Retina (tissue), 1 donor: Measurements from ENCODE around the gene COL23A1.
"Not testable (repeated sequence)": the region's sequence is repeated elsewhere in the genome, so short reads cannot be mapped to it uniquely, and the experiment has no call there.

Experiments
- DNase-seq: peaks from one replicate; pipeline ENCODE4 v3.0.0-alpha.2; 2016

The COL23A1 gene

DNA sequence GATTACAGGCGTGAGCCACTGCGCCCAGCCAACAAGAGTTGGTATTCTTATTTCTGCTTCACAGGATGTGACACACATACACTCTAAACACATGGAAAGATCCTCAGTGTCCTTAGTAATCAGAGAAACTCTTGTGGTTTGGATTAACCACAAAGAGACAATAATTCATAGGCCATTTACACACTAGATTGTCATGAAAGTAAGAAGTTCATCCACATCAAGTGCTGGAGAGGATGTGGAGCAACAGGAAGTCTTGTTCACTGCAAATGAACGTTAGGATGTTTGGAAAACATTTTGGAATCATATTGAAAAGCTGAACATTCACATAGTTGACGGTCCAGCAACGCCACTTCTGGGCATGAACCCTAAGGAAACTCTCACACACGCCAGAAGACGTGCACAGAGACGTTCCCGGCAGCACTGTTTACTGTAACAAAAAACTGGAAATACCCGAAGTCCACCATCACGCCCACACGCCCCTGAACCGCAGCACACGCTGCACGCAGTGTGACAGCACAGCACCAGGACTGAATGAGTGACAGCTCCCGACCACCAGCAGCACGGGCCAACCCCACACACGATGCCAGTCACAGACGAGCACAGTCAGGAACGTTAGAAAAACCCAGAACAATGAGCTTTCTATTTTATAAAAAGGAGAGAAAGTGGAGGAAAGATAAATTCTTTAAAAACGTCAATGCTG is 87.6 kb downstream of the COL23A1 start:
- DNase-seq, result no peak

DNA sequence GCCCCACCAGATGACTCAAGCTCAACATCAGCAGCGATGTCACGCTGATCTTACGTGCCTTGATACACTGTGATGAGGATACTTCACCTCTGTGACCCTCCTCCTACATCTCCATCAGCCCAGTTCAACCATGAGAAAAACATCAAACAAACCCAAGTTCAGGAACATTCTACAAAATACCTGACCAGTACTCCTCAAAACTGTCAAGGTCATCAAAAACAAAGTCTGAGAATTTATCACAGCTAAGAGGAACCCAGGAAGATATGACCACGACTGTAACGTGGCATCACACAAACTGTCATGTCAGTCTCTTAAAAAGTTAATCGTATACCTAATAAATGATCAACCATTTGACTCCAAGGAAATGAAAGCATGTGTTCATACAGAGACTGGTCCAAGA is 90.8 kb downstream of the COL23A1 start:
- no peak for DNase-seq

DNA sequence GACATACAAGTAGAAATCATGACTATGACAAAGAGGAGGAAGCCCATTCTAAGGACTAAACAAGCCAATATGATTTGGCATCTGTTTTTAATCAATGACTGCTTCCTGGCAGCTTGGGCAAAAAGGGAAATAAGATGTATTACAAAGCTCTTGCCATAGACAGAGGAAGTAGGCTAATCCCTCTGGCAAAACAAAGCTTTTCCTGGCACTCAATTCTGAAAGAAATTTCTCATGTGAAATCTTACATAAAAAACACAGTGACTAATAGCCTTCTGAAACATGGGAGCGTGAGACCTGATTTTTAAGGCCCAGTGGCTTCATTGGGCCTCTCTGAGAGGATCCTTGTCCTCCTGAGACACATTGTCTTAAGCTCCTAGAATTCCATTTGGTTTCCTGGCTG is 93.6 kb downstream of the COL23A1 start:
- DNase-seq, result no peak

DNA sequence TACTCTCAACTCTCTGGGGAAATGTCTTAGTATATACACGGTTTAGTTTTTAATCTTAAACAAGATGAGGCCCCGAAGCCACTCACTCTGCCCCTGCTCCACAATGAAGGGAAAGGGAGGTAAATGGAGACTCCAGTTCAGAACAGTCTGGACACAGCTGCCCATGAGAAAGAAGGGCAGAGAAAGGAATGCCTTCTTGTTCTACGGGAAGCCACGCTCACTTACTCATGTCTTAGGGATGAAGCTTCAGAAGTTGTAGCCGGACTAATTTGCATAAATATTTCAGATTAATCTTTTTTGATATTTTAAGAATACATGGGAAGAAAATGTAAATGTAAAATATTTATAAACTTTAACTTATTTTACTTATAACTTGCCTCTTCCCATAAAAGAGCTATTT is 94.0 kb downstream of the COL23A1 start:
- no peak for DNase-seq

DNA sequence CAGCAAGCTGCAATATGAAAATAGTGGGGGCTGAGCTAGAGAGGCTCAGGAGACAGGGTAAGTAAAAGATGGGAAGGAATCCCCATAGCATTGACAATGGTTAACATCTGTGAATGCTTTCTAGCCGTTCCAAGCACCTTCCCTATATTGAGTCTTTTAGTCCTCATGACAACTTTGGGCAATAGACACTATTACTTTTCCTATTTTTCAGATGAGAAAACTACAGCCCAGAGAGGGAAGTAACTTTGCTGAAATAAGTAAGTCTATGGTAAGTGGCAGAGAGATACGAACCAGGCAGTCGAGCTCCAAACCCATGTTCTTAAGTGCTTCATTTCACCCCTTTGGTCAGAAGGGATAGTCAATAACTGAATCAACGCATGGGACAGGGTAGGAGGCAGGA is 94.5 kb downstream of the COL23A1 start:
- DNase-seq, result no peak

DNA sequence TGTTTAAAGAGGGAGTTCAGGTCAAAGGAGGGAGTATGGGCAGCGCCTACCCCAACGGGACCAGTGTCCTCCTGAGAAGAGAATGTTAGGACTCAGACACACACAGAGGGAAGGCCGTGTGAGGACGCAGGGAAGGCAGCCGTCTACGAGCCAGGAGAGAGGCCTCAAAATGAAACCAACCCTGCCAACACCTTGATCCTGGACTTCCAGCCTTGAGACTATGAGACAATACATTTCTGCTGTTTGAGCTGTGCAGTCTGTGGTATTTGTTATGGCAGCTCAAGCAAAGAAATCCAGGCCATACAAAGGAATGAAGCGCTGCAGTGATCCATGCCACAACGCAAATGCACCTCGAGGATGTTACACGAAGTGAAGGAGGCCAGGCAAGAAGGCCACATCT is 97.9 kb downstream of the COL23A1 start:
- no peak for DNase-seq

DNA sequence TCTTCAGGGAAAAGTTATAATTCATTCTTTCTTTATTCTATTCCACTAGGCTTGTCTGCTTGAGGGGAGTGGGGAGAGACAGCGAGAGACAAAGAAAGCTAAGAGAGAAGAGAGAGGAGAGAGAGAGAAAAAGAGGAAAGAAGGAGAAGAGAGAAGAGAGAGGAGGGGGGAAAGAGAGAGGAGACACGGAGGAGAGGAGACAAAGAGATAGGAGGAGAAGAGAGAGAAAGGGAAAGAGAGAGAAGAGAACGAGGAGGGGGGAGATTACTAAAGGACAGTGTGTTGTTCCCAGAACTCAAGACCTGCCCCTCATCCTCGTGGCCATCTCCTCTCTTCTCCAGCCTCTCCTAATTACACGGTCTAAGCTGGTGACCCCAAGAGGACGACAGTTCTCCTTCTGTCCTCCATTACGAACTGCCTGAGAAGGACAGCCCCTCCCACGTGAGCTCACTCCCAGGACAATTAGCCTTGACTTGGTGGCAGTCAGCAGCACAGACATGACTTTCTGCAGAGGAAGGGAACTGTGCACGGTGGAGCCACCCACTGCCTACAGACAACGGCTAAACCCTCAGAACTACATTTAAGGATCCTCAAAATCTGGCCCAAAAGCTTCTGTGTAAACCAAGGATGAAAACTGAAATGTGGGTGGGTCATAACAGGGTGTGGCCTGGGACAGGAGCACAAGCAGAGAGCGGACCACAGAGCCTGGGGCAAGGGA is 99.1 kb downstream of the COL23A1 start:
- DNase-seq, result no peak

DNA sequence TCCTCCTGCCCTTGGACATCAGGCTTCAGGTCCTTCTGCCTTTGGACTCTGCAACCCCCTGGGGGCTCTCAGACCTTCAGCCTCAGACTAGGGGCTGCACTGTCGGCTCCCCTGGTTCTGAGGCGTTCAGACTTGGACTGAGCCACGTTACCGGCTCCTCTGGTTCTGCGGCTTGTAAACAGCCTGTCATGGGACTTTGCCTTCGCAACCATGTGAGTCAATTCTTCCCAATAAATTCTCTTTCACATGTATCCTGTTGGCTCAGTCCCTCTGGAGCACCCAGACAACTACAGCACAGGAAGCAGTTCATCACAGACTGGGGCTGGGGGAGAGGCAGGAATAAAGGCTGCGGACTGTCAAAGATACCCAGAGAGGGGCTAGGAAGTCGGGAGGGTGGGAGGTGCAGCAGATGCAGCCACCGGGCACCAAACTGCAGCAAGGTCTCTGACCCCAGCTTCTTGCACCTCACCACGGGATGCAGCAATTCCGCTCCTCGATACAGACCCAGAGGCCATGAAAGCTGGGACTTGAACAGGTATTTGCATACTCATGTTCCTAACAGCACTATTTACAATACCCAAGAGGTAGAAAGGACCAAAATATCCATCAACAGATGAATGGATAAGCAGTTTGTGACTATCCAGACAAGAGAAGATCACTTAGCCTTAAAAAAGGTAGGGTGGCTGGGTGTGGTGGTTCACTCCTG is 100.8 kb downstream of the COL23A1 start:
- no peak for DNase-seq

DNA sequence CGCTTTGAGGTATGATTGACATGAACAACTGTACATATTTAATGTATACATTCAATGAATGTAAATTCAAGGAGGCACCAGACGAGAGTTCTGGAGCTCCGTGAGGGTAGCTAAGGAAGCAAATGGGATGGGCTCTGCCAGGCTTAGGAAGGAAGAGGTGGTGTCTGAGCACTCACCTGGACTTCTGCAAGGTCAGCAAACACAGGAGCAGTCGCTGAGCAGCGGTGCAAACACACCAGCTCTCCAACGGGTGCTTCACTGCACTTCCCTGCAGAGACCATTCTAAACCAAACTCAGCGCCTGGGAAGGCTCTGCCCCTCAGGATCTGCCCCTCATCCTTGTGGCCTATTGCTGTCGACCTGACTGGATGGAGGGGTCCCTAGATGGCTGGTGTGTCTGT is 101.5 kb downstream of the COL23A1 start:
- DNase-seq, result peak; percentile 40

DNA sequence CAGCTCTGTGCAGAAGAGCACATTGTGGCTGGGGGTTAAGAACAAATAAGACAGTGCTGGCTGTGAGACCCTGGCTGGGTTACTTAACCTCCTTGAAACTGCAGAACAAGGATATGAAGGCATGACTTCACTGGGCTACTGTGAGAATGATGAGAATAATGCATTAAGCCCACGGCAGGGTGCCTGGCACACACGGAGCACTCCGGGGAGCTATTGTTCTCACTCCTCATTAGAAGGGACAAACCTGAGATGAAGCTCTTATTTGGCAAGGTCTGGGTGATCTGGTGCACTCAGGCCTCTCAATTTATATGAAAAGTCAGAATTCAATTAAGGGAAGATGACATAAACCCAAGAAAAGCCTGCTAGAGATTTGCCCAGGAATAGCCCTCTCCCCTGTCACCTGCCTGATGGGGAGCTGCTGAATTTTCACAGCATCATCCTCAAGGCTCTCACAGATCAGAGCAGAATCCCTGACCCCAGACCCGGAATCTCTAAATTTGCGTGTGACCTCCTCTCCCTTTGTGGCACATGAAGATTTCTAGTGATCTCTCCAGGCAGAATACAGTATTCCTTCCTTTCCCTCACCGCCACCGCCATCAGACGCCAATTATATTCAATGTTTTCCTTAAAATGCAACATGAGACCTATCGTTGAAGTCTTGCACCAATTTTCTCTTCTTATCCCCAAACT is 102.1 kb downstream of the COL23A1 start:
- DNase-seq, result peak; percentile 74

DNA sequence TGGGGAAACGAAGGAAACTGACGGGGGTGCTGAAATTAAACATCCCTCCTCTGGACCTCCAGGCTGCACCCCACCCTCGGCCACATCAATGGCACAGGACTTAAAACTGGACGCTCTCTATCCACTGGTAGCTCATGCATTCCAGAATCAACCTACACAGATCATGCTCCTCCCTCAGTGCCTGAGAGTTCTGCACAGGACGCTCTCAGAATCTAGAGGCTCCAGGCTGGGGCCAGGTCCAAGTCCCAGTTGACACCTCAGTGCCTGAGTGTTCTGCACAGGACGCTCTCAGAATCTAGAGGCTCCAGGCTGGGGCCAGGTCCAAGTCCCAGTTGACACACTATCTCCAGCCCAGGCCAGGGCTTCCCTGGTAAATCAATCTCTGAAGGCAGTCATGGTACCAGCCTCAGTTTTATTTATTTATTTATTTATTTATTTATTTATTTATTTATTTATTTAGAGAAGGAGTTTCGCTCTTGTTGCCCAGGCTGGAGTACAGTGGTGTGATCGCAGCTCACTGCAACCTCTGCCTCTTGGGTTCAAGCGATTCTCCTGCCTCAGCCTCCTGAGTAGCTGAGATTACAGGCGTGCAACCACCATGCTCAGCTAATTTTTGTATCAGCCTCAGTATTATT is 103.2 kb downstream of the COL23A1 start:
- DNase-seq, result not testable (repeated sequence)

DNA sequence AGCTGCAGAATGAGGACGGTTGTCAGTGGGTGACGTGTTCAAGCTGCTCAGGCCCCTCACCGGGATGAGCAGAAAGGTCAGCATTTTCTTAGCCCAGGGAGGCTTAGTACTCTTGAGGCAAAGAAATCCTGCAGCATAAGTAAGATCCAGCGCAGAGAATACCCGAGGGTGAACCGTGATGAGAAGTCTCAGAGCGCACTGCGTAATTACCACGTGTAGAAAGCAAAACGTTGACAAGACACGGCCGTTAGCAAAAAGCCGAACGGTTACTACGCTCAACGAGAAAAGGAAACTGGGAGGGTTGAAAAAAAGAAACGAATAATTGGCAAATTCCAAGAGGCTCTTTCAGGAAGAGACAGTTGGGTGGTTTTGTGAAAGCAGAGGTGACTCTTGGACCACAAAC is 104.0 kb downstream of the COL23A1 start:
- no peak for DNase-seq

DNA sequence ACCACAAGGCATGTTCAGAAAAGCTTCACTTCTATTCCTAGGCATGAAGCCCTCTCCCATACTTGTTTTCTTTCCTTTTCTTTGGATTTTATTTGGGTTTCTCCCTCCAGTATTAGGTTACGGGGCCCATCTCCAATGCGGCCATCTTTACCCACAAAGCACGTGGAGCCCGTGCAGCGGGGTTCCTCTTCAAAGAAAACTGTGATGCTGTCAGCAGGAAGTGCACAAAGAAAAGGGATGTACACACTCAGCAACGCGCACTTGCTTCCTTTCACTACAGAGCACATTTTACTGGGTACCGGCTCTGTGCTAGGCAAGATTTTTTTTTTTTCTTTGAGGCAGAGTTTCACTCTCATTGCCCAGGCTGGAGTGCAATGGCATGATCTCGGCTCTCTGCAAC is 106.6 kb downstream of the COL23A1 start:
- DNase-seq, result no peak

DNA sequence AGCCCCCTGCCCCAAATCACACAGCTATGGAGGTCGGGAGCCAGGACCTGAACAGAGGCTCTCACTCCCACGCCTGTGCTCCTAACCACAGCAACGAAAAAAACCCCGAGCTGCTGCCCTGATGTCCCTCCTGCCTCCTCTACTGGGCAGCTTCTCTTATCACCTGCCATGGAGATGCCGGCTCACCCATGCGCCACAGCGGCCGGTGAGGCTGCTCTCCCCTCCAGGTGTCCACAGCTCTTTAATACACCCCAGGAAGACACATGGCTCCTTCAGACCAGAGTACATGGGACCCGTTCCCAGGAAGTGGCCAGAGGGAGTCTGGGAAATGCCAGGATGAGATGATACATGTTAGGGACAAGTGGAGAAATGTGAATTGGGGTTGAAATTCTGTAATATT is 110.9 kb downstream of the COL23A1 start:
- no peak for DNase-seq

DNA sequence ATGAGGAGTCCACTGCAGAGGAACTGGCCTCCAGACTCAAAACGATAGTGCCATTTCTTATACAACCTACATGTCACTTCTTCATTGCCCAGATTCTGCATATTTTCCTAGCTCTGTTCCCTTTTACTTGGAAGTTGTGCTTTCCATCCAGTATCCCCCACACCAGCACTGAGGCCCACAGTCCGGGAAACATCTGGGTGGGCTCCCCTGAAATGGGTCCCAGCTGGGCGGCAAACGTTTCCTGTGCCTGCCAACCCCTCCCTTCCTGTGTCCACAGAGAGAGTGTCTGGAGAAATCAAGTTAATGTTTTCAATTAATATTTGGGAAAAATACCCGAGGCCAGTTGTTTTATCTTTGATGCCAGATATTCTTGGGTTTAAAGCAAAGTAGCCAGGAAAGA is 111.8 kb downstream of the COL23A1 start:
- no peak for DNase-seq

DNA sequence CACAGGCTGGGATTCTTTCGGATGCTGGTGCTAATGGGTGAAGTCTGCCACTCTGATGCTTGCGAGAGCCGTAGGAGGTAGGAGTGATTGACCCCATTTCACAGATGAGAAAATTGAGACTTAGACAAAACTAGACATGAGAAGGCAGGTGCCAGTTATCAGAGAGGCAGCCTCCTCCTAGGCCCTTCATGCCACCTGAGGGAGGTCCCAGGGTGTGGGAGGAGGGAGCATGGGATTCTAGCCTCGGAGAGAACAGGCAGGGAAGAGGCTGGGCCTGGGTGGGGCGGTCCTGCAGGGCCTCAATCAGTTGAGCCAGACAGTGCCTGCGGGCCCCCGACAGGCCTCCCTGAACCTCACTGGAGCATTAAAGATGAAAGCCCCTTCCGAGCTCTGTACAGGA is 112.4 kb downstream of the COL23A1 start:
- no peak for DNase-seq

DNA sequence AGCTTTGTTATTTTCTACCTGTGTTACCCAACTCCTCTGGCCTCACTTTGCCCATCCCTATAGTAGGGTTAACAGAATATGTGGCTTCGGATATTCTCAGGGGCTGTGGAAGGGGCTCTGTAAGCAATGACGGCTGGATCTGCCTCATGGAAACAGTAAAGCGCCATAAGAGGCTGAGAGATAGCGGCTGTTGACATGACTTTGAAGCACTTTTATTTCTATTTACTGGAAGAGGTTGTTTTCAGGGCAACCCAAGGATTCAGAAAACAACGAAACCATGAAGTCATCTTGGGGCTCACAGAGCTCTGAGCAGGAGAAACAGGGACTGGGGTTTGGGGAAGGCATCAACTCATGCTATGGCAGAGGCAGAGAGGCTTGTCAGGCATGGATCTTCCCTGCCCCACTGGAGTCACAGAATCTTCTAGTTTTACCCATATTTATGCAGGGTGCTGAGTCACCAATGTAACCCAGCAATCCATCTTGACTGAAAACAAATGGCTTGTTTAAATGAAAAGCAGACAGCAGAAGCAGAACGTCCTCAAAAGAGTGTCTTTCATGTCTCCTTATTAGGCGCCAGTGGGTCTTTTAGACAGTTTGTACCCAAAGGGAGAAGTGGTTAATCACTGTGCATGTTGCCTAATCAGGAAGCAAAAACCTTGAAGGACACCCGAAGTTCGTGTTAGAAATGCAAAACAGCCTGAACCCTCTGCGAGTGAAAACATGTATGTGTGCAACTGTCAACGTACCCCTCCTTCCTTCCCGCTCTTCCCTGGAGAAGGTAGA is 113.0 kb downstream of the COL23A1 start:
- no peak for DNase-seq

DNA sequence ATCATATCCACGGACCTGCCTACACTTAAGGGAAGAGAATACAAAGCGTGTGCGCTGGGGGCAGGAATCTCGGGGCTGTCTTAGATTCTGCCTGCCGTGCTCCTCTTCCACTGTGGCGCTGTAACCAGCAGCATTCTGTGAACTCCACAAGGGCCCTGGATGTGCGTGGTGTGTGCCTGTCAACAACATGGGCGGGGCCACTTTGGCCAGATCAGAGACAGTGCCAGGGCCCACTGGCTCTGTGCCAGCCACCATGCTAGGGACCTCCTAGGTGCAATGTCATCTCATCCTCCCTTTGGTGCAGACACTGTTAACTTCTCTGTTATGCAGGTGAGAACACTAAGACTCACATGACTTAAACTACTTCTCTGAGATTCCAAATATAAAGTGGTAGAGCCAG is 113.7 kb downstream of the COL23A1 start:
- no peak for DNase-seq

DNA sequence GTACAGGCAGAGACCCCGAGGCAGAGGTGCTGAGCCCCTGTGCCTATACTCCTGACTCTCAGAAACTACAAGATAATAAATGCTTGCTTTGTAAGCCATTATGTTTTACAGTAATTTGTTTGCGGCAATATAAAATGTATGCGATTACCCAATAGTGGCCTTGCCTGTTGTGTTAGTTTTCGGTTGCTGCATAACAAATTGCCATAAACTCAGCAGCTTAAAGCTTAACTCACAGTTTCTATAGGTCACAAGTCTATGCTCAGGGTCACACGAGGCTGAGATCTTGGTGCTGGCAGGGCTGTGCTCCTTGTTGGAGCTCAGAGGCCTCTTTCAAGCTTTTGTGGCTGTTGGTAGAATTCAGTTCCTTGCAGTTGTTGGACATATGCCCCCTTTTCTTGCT is 114.8 kb downstream of the COL23A1 start:
- DNase-seq, result no peak

DNA sequence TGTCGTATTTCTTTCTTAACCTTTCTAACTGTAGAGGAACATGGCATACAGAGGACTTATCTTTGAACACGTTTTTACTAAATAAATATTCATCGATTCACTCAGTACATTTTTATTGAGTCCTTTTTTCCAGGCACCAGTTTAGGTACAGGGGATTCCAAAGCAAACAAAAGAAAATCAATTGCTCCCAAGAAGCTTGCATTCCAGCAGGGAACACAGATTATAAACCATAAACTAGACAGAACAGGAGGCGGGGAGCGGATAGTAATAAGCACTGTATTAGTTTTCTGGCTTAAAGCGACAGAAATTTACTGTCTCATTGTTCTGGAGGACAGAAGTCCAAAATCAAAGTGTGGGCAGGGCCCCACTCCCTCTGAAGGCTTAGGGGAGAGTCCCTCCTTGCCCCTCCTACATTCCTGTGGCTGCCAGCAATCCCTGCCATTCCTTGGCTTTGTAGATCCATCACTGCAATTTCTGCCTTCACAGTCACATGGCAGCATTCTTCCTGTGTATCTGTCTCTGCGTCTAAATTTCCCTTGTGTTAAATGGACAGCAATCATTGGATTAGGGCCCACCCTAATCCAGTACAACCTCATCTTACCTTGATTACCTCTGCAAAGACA is 115.5 kb downstream of the COL23A1 start:
- DNase-seq, result no peak

DNA sequence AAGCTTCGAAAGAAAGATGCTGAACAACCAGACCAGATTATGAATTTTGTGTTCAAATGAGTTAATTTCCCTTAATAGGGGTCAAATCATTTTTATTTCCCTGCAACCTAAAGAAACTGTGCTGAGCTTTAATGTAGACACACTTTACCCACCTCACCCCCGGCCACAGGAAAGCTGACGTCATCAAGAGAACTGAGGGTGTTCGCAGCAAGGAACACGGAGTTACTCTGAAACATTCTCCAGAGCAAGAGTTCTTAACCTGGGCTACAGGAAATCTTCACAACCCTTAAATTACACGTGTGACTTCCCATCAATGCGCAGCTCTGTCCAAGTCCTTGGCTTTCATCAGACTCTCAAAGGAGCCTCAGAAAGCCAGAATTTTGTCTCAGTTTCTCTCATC is 116.3 kb downstream of the COL23A1 start:
- no peak for DNase-seq

DNA sequence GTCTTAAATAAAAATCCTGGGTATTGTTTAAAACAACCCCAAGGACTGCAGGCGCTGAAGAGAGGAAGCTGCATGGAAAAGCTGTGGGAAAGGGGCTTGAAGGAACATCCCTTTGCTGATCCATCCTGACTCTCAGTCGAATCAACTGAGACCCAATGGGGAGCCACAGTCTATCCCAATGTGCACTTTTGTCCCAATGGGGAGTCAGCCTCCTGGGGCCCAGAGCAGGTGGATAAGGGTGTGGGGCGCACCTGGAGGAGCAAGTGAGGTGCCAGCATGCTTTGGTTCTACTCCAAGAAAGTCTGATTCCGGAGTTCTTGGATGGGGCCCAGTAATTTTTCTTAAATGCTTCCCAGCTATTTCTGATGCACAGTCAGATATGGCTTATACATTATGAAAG is 118.1 kb downstream of the COL23A1 start:
- DNase-seq, result no peak
